Endothelial cell of umbilical vein (primary cell): Measurements from ENCODE around the gene CYB5R4. TPM values are rescaled to one million over a fixed set of nuclear protein-coding genes. Genes with fewer than 3 reads are reported as not detected.

Source experiments
- Bru-seq: library from RNA; stranded (reverse); fragments of 400-500 nt; gene quantifications from one replicate; lab custom pipeline; 2021; lab: Mats Ljungman, UMichigan
- BruChase-seq, 2 experiments: library from RNA; stranded (reverse); fragments of 400-500 nt; gene quantifications; one replicate each; lab custom pipeline; 2021; lab: Mats Ljungman, UMichigan
- BruUV-seq: library from RNA; stranded (reverse); fragments of 400-500 nt; replicated peaks from 2 replicates; lab custom pipeline; 2021; lab: Mats Ljungman, UMichigan
- CTCF ChIA-PET: fragments of 300-600, 350-600 bp; sonication (Branson Sonifier 250); formaldehyde crosslinking; loops from one replicate; lab custom pipeline; 2021; ENCODE audit warnings: antibody characterized with exemption, inconsistent platforms; lab: Charles Lee
- POLR2A ChIA-PET: fragments of 300-600, 350-600 bp; sonication (Branson Sonifier 250); formaldehyde crosslinking; loops from one replicate; lab custom pipeline; 2021; ENCODE audit warnings: antibody characterized with exemption, inconsistent platforms; lab: Charles Lee
- DNase-seq: peaks from one replicate; pipeline ENCODE4 v3.0.0-alpha.2; 2011; ENCODE audit warnings: low read depth, low spot score
- FAIRE-seq: peaks from 2 replicates; lab custom pipeline; 2011; peaks lifted over from hg19 to GRCh38; lab: Jason Lieb, UNC
- H2AFZ ChIP-seq: 2 replicates; pipeline ENCODE4 v1.6.0; 2012; ENCODE audit warnings: low read depth, low read length, control low read depth, inconsistent platforms
- H3K27ac ChIP-seq: 2 replicates; pipeline ENCODE4 v1.5.1; 2011; ENCODE audit warnings: low read depth, mild to moderate bottlenecking, control low read depth, low read length, moderate library complexity; ENCODE audit not compliant: insufficient read depth
- H3K27me3 ChIP-seq, 2 experiments: 2 replicates each; pipeline versions ENCODE4 v1.6.0 to v1.6.1; 2011; ENCODE audit warnings: low read length in 2 of 2, mixed read lengths in 1 of 2; ENCODE audit not compliant: control insufficient read depth in 2 of 2, insufficient read depth in 2 of 2
- H3K36me3 ChIP-seq, 2 experiments: 2 replicates in 1 of 2; 3 replicates in 1 of 2; pipeline ENCODE4 v1.5.1; 2011; ENCODE audit warnings: low read length in 2 of 2, mild to moderate bottlenecking in 1 of 2, moderate library complexity in 1 of 2; ENCODE audit not compliant: control insufficient read depth in 2 of 2, insufficient read depth in 2 of 2; ENCODE audit errors: extremely low read depth in 1 of 2
- H3K4me1 ChIP-seq: 3 replicates; pipeline ENCODE4 v1.5.1; 2011; ENCODE audit warnings: mild to moderate bottlenecking, low read length; ENCODE audit not compliant: control insufficient read depth, insufficient read depth; ENCODE audit errors: extremely low read depth
- H3K4me2 ChIP-seq: 2 replicates; pipeline ENCODE4 v1.6.1; 2011; ENCODE audit warnings: low read length, control low read depth, mixed read lengths; ENCODE audit not compliant: insufficient read depth
- H3K4me3 ChIP-seq, 3 experiments: fragments of 200-600 bp in 1 of 3; sonication (generic), shearing (Covaris generic) in 1 of 3; replicated peaks in 1 of 3; 2 replicates each; pipeline ENCODE4 v1.5.1; 2011 to 2016; ENCODE audit warnings: control low read depth in 3 of 3, low read length in 3 of 3, mild to moderate bottlenecking in 2 of 3, inconsistent platforms in 1 of 3, low read depth in 1 of 3, moderate library complexity in 1 of 3; ENCODE audit not compliant: insufficient read depth in 1 of 3
- H3K79me2 ChIP-seq: 2 replicates; pipeline ENCODE4 v1.6.0; 2012; ENCODE audit warnings: low read length, inconsistent platforms; ENCODE audit not compliant: control insufficient read depth, insufficient read depth
- H3K9ac ChIP-seq: replicated peaks from 2 replicates; pipeline ENCODE3; 2011; ENCODE audit warnings: low read length, control low read depth; ENCODE audit not compliant: insufficient read depth; ENCODE audit errors: extremely low read depth
- H3K9me1 ChIP-seq: replicated peaks from 3 replicates; pipeline ENCODE4 v1.6.0; 2011; ENCODE audit warnings: mild to moderate bottlenecking, low read length; ENCODE audit not compliant: control insufficient read depth, insufficient read depth; ENCODE audit errors: extremely low read depth
- H3K9me3 ChIP-seq: replicated peaks from 2 replicates; pipeline ENCODE4 v1.5.1; 2012; ENCODE audit warnings: low read length, inconsistent platforms; ENCODE audit not compliant: control insufficient read depth, insufficient read depth
- H4K20me1 ChIP-seq: replicated peaks from 2 replicates; pipeline ENCODE3; 2011; ENCODE audit warnings: mild to moderate bottlenecking, low read length; ENCODE audit not compliant: control insufficient read depth, insufficient read depth; ENCODE audit errors: extremely low read depth
- GATA2 ChIP-seq: IDR thresholded peaks from 2 replicates; pipeline ENCODE4 v1.7.0; 2011; ENCODE audit warnings: low read depth, mild to moderate bottlenecking, moderate library complexity, mixed read lengths, low read length; ENCODE audit not compliant: insufficient read length, insufficient read depth
- JUN ChIP-seq: IDR thresholded peaks from 2 replicates; pipeline ENCODE4 v1.6.1; 2011; ENCODE audit warnings: borderline replicate concordance, low read depth; ENCODE audit not compliant: insufficient read length, insufficient read depth
- MAX ChIP-seq: IDR thresholded peaks from 2 replicates; pipeline ENCODE4 v1.6.1; 2011; ENCODE audit not compliant: insufficient read depth, insufficient read length
- MYC ChIP-seq: IDR thresholded peaks from one replicate; pipeline ENCODE4 v1.6.1; 2011; ENCODE audit warnings: mild to moderate bottlenecking, low read depth, low read length
- POLR2A ChIP-seq: IDR thresholded peaks from 2 replicates; pipeline ENCODE4 v1.6.1; 2012; ENCODE audit warnings: low read depth, mild to moderate bottlenecking, control low read depth, low read length
- POLR2AphosphoS5 ChIP-seq: IDR thresholded peaks from 2 replicates; pipeline ENCODE4 v1.6.1; 2012; ENCODE audit warnings: low read depth, mild to moderate bottlenecking, control low read depth, low read length, moderate library complexity; ENCODE audit not compliant: insufficient read depth
- dilution Hi-C: fragments of 300-500 bp; cut with MboI; formaldehyde crosslinking; loops from one replicate; pipeline ENCODE4 v1.15.0; 2019; ENCODE audit warnings: low sequenced_read_pairs; ENCODE audit not compliant: extremely low pct_ligation_motif_present
- intact Hi-C: fragments of 100-400 bp; cut with micrococcal nuclease; formaldehyde crosslinking; loops from one replicate; pipeline ENCODE4 v1.10.0; 2022
- long read RNA-seq: library from polyadenylated mRNA; stranded (forward); transcript quantifications from one replicate; pipeline ENCODE4 v2.0.0, GENCODE V29; 2021
- polyA minus RNA-seq, 3 experiments: library from RNA; depleted of rRNA, polyadenylated mRNA; stranded (reverse); fragments of >200 nt; gene quantifications; 1 replicate in 1 of 3; 2 replicates in 2 of 3; pipeline ENCODE4 v1.2.3, GENCODE V29; 2011
- polyA plus RNA-seq, 4 experiments: library from polyadenylated mRNA; depleted of rRNA in 3 of 4; stranded (reverse) in 3 of 4; unstranded in 1 of 4; fragments of >200 nt; gene quantifications; 2 replicates each; pipeline versions ENCODE4 v1.2.1 to v1.2.3, GENCODE V29; 2011 to 2012; ENCODE audit warnings: missing spikeins in 1 of 4
- total RNA-seq: library from RNA; stranded (reverse); gene quantifications from 2 replicates; pipeline ENCODE4 v1.2.3, GENCODE V29; 2021
- TF ChIP-seq, protein P1 (sequence below), 2 donors: IDR thresholded peaks; 1 replicate in 1 of 2; 2 replicates in 1 of 2; pipeline ENCODE4 v1.5.1; 2011; ENCODE audit warnings: low read length in 2 of 2, mild to moderate bottlenecking in 2 of 2, moderate library complexity in 2 of 2, control low read depth in 1 of 2, inconsistent platforms in 1 of 2, low read depth in 1 of 2; ENCODE audit not compliant: insufficient read depth in 1 of 2; ENCODE audit errors: extremely low read depth in 1 of 2

The CYB5R4 gene
- total RNA-seq (13.4 TPM in 2 replicates), polyA plus RNA-seq (2.0 and 3.1 TPM in 2 replicates), polyA minus RNA-seq (2.9 and 3.4 TPM in 2 replicates), Bru-seq, nascent RNA (percentile 70 among the genes with signal in this experiment), BruChase-seq, experiment 1, labeled RNA remaining after a 6-hour chase (percentile 62 among the genes with signal in this experiment), BruChase-seq, experiment 2, labeled RNA remaining after a 2-hour chase (percentile 65 among the genes with signal in this experiment)
- 3.0 and 4.3 TPM in 2 replicates for polyA plus RNA-seq (2011; cell fraction: cytosol; rRNA removed)
- 3.1 and 4.2 TPM in 2 replicates for polyA plus RNA-seq (2011; cell fraction: nucleus; rRNA removed)
- polyA plus RNA-seq (2012): 13.1 and 14.7 TPM in 2 replicates
- polyA minus RNA-seq (2011; cell fraction: cytosol; rRNA and poly(A)+ RNA removed): 2.4 TPM
- polyA minus RNA-seq (2011; cell fraction: nucleus; rRNA and poly(A)+ RNA removed): 13.7 and 15.1 TPM in 2 replicates
- long read RNA-seq, full-length matches to known transcripts: 33 of 37 reads
- long read RNA-seq, partial matches to known transcripts: 0 of 37 reads
- long read RNA-seq, other reads (novel, unspliced or antisense): 4 of 37 reads

GRCh38 chr6:83859410-83860358 is at the start of gene CYB5R4:
Gene CYB5R4 (plus strand): TSS chr6:83859689. CDS start chr6:83859783, 94 bp downstream.
- FAIRE-seq (peak; percentile 97), DNase-seq (peak; percentile 94)
- dilution Hi-C loops: no loop called here
- CTCF ChIA-PET: interaction anchor here (0.6 to 1.8 kb wide), 19 partner anchors 8 to 1108 kb away, joined by 3 to 18 read pairs (median 4); partner anchors contain the start of genes CEP162 and SNAP91
- H4K20me1 ChIP-seq: no peaks in the 10 kb centered on the region
- intact Hi-C loops: loop anchor here (1.0 to 5.0 kb wide), 3 partner anchors 44 to 368 kb away; partner anchors contain the start of genes CEP162 and SNAP91
- peaks cover 8% of the 10 kb centered on the region for H3K4me1 ChIP-seq
- peaks cover 3 to 13% of the 10 kb centered on the region in 2 experiments for H3K27me3 ChIP-seq
- H3K79me2 ChIP-seq: peaks cover 6% of the 10 kb centered on the region
- TF ChIP-seq POLR2AphosphoS5 (peak; percentile 79), JUN (no peak), GATA2 (peak; percentile 41), MYC (no peak), POLR2A (peak; percentile 75), MAX (peak; percentile 54)
- TF ChIP-seq, protein P1, sequence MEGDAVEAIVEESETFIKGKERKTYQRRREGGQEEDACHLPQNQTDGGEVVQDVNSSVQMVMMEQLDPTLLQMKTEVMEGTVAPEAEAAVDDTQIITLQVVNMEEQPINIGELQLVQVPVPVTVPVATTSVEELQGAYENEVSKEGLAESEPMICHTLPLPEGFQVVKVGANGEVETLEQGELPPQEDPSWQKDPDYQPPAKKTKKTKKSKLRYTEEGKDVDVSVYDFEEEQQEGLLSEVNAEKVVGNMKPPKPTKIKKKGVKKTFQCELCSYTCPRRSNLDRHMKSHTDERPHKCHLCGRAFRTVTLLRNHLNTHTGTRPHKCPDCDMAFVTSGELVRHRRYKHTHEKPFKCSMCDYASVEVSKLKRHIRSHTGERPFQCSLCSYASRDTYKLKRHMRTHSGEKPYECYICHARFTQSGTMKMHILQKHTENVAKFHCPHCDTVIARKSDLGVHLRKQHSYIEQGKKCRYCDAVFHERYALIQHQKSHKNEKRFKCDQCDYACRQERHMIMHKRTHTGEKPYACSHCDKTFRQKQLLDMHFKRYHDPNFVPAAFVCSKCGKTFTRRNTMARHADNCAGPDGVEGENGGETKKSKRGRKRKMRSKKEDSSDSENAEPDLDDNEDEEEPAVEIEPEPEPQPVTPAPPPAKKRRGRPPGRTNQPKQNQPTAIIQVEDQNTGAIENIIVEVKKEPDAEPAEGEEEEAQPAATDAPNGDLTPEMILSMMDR (IDR thresholded peaks at IDR 0.05; ENCODE audit: extremely low read depth in 1 of 2, insufficient read depth in 1 of 2, low read depth in 1 of 2, low read length in 2 of 2): peak; percentile 46 to 76
- no peaks in the 10 kb centered on the region for H3K36me3 ChIP-seq
- H3K9me1 ChIP-seq: no peaks in the 10 kb centered on the region
- peak within 1 kb of the TSS; percentile 29 to 85 (median 79) for H3K4me3 ChIP-seq
- POLR2A ChIA-PET: interaction anchor here (0.6 kb wide), 1 partner anchor 674 kb away, joined by 6 read pairs; no protein-coding TSS in a partner anchor
- H2AFZ ChIP-seq: peak within 1 kb of the TSS; percentile 74
- H3K9ac ChIP-seq: peak within 1 kb of the TSS; percentile 43
- H3K27ac ChIP-seq: peak within 1 kb of the TSS; percentile 36
- no TSS peak for BruUV-seq
- peak within 1 kb of the TSS; percentile 87 for H3K4me2 ChIP-seq
- no peaks in the 10 kb centered on the region for H3K9me3 ChIP-seq
